Right lobe of liver (tissue), 6 donors: Measurements from ENCODE around the gene PMF1. TPM values are rescaled to one million over a fixed set of nuclear protein-coding genes. Genes with fewer than 3 reads are reported as not detected.
A peak's percentile ranks its signal among the peaks of the same experiment; 100 is the strongest.

Source experiments
- ATAC-seq, 4 donors: fragments of 200-7000 bp; cut with Tn5 transposase; one replicate each; pipeline ENCODE4 v1.9.1; 2020; ENCODE audit warnings: mild to moderate bottlenecking in 4 of 4, moderate library complexity in 4 of 4
- DNase-seq, 3 donors: peaks; one replicate each; pipeline ENCODE4 v3.0.0-alpha.2; 2020
- H3K27ac ChIP-seq, 3 donors: fragments of 200-600 bp; one replicate each; pipeline ENCODE4 v1.8.0; 2022
- H3K27me3 ChIP-seq, 2 donors: fragments of 200-600 bp; one replicate each; pipeline ENCODE4 v1.8.0; 2022
- H3K36me3 ChIP-seq, 4 donors: fragments of 200-600 bp; sonication (generic) in 1 of 4; one replicate each; pipeline versions ENCODE4 v1.5.1 to v1.8.0; 2017 to 2022; ENCODE audit warnings: control low read depth in 1 of 4
- H3K4me1 ChIP-seq, 4 donors: fragments of 200-600 bp; sonication (generic) in 1 of 4; one replicate each; pipeline versions ENCODE4 v1.5.1 to v1.8.0; 2017 to 2022; ENCODE audit warnings: control low read depth in 1 of 4
- H3K4me3 ChIP-seq, 3 donors: fragments of 200-600 bp; one replicate each; pipeline ENCODE4 v1.8.0; 2022
- H3K9me3 ChIP-seq, 4 donors: fragments of 200-600 bp; sonication (generic) in 1 of 4; one replicate each; pipeline versions ENCODE4 v1.5.1 to v1.8.0; 2017 to 2022; ENCODE audit warnings: control low read depth in 1 of 4
- CTCF ChIP-seq, 4 donors: fragments of 200-600 bp in 3 of 4; fragments of 450-650 bp in 1 of 4; IDR thresholded peaks; one replicate each; pipeline versions ENCODE4 v1.5.1 to v1.8.0; 2016 to 2022; ENCODE audit warnings: antibody characterized with exemption in 4 of 4, mild to moderate bottlenecking in 2 of 4
- POLR2A ChIP-seq: fragments of 450-650 bp; IDR thresholded peaks from one replicate; pipeline ENCODE4 v1.6.1; 2017; ENCODE audit warnings: antibody characterized with exemption, mild to moderate bottlenecking
- WGBS: methylation state at CpG from one replicate; pipeline ENCODE4 v1.1.6; 2018; ENCODE audit warnings: low coverage, low lambda C conversion rate; ENCODE audit not compliant: insufficient coverage; ENCODE audit errors: missing lambda C conversion rate; 5-methylcytosine and 5-hydroxymethylcytosine counted together
- intact Hi-C, 2 donors: fragments of 100-400 bp; cut with DNase I; formaldehyde crosslinking; loops; one replicate each; pipeline versions ENCODE4 v1.11.2 to v1.14.1; 2022
- total RNA-seq, 6 experiments: library from RNA; depleted of rRNA in 2 of 6; stranded (reverse); fragments of >200 nt in 2 of 6; fragmentation: NEBNext Ultra II Directional in 3 of 6; extraction: Animal tissue kit (Norgen Biotek cat#: 25700) in 3 of 6; gene quantifications; one replicate each; pipeline versions ENCODE4 v1.1.0 to v1.2.4, GENCODE V29; 2016 to 2023
- donor health status: DM: no; HTN: yes; CAD: no.
- donor health status: DM: no; HTN: no; CAD: no.
- donor health status: DM: no; HTN: no; CAD: no.
- donor health status: DM: no; HTN: yes; CAD: no.
- donor health status: DM: no; HTN: yes; CAD: no.

The PMF1 gene
- total RNA-seq, 6 experiments from 2014 or later, result 21.8 to 33.8 (median 24.8) TPM

GRCh38 chr1:156221986-156222692 is 9.3 kb downstream of the PMF1 start:
- TF ChIP-seq CTCF (IDR thresholded peaks at IDR 0.05), result no peak
- no peak for TF ChIP-seq POLR2A
- Histone ChIP-seq H3K36me3 (peaks cover 0 to 22% (median 6%) of the 10 kb centered on the region in 4 donors), H3K9me3 (no peaks in the 10 kb centered on the region), H3K4me3 (no peak overlapping the region), H3K27ac (no peak overlapping the region), H3K4me1 (peaks cover 0 to 22% (median 12%) of the 10 kb centered on the region in 4 donors), H3K27me3 (no peaks in the 10 kb centered on the region)
- WGBS, result 100% methylated on average over 3 of the region's 13 CpGs
- intact Hi-C loops, result no loop called here
- DNase-seq (no peak), ATAC-seq (no peak)

GRCh38 chr1:156225677-156226014 is 12.8 kb downstream of the PMF1 start:
- TF ChIP-seq CTCF (IDR thresholded peaks at IDR 0.05) (no peak), POLR2A (no peak)
- intact Hi-C loops, result loop anchor here (5.0 kb wide), 1 partner anchor 78 kb away; no protein-coding TSS in a partner anchor
- ATAC-seq, result no peak
- peaks cover 0 to 26% (median 6%) of the 10 kb centered on the region in 4 donors for H3K36me3 ChIP-seq
- H3K9me3 ChIP-seq, result no peaks in the 10 kb centered on the region
- peaks cover 0 to 7% (median 3%) of the 10 kb centered on the region in 4 donors for H3K4me1 ChIP-seq
- no peaks in the 10 kb centered on the region for H3K27me3 ChIP-seq
- no peak overlapping the region for H3K4me3 ChIP-seq
- H3K27ac ChIP-seq, result peak overlapping the region in 1 of 3 donors; percentile 28
- DNase-seq, result no peak
- 6% methylated on average over 2 of the region's 2 CpGs for WGBS

DNA sequence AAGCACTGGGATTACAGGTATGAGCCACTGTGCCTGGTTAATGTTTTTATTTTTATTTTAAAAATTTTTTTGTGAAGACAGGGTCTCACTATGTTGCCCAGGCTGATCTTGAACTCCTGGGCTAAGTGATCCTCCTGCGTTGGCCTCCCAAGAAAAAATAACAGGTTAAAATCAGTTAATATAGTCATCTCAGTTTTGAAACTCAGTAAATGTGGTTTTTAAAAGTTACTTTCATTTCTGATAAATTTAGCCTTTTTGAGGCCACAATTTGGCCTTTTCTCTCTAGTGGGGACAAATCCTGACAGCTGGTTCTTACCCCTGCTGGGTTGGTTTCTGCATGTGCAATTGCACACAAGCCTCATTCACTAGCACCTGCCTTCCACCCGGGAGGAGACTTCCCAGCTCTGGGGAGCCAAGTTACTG is 13.3 kb downstream of the PMF1 start:
- intact Hi-C loops, result loop anchor here (5.0 kb wide), 1 partner anchor 79 kb away; no protein-coding TSS in a partner anchor
- H3K27me3 ChIP-seq, result no peaks in the 10 kb centered on the region
- H3K9me3 ChIP-seq, result no peaks in the 10 kb centered on the region
- H3K4me3 ChIP-seq, result no peak overlapping the region
- DNase-seq (no peak), ATAC-seq (no peak)
- TF ChIP-seq CTCF (IDR thresholded peaks at IDR 0.05) (no peak), POLR2A (no peak)
- WGBS, result 57% methylated on average over 1 of the region's 2 CpGs
- H3K27ac ChIP-seq, result peak overlapping the region in 1 of 3 donors; percentile 28
- H3K36me3 ChIP-seq, result peaks cover 0 to 22% (median 4%) of the 10 kb centered on the region in 4 donors
- H3K4me1 ChIP-seq, result peaks cover 0 to 7% (median 3%) of the 10 kb centered on the region in 4 donors

GRCh38 chr1:156226782-156227181 is 14.0 kb downstream of the PMF1 start:
- TF ChIP-seq CTCF (IDR thresholded peaks at IDR 0.05), result no peak
- no peak for TF ChIP-seq POLR2A
- H3K9me3 ChIP-seq, result no peaks in the 10 kb centered on the region
- H3K4me1 ChIP-seq, result peaks cover 0 to 7% (median 3%) of the 10 kb centered on the region in 4 donors
- intact Hi-C loops, result loop anchor here (5.0 kb wide), 1 partner anchor 79 kb away; no protein-coding TSS in a partner anchor
- 79% methylated on average over 2 of the region's 4 CpGs for WGBS
- peaks cover 0 to 20% (median under 1%) of the 10 kb centered on the region in 4 donors for H3K36me3 ChIP-seq
- DNase-seq (no peak), ATAC-seq (no peak)
- no peak overlapping the region for H3K27ac ChIP-seq
- H3K4me3 ChIP-seq, result no peak overlapping the region
- no peaks in the 10 kb centered on the region for H3K27me3 ChIP-seq
